Mesothelial cell of epicardium (in vitro differentiated cells): ENCODE data around the gene RGL3. TPM values are rescaled to one million over a fixed set of nuclear protein-coding genes. Genes with fewer than 3 reads are reported as not detected.
"Not testable (repeated sequence)": the region's sequence is repeated elsewhere in the genome, so short reads cannot be mapped to it uniquely, and the experiment has no call there.

Source experiments
- DNase-seq, 2 experiments: peaks; one replicate each; pipeline ENCODE4 v3.0.0; 2021; ENCODE audit warnings: low spot score in 2 of 2; ENCODE audit not compliant: unreplicated experiment in 2 of 2
- H3K27ac Mint-ChIP-seq: 2 replicates; pipeline ENCODE4 v1.8.0; 2021; ENCODE audit warnings: mixed read lengths
- H3K27me3 Mint-ChIP-seq: 2 replicates; pipeline ENCODE4 v1.8.0; 2021; ENCODE audit warnings: low read depth, mixed read lengths
- H3K36me3 Mint-ChIP-seq: 2 replicates; pipeline ENCODE4 v1.8.0; 2021; ENCODE audit warnings: mixed read lengths
- H3K4me1 Mint-ChIP-seq: 2 replicates; pipeline ENCODE4 v1.8.0; 2021; ENCODE audit warnings: mixed read lengths
- H3K4me3 Mint-ChIP-seq: 2 replicates; pipeline ENCODE4 v1.8.0; 2021; ENCODE audit warnings: mild to moderate bottlenecking, moderate library complexity, mixed read lengths
- H3K9me3 Mint-ChIP-seq: 2 replicates; pipeline ENCODE4 v1.8.0; 2021; ENCODE audit warnings: mixed read lengths
- total RNA-seq: library from RNA; stranded (reverse); gene quantifications from 3 replicates; pipeline ENCODE4 v1.2.1, GENCODE V29; 2021
- TF ChIP-seq, protein P1 (sequence below): fragments of 200-600 bp; sonication (generic); IDR thresholded peaks from one replicate; pipeline ENCODE4 v1.5.0; 2021; ENCODE audit warnings: antibody characterized with exemption; ENCODE audit not compliant: unreplicated experiment

Gene RGL3
- total RNA-seq, 1 donor from 2014 or later, result 80.8 TPM

DNA sequence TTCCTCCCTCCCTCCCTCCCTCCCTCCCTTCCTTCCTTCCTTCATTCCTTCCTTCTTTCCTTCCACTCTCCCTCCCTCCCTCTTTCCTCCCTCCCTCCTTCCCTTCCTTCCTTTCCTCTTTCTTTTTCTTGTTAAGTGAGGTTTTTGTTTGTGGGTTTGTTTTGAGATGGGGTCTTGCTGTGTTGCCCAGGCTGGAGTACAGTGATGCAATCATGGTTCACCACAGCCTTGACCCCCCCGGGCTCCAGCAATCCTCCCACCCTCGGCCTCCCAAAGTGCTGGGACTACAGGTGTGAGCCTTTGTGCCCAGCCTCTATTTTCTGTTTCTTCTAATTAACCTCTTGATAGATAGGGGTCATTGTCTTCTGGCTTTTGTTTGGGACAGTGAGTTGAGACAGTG, 42.3 kb upstream of the RGL3 start:
- Mint-ChIP-seq H3K4me3 (no peak overlapping the region), H3K9me3 (no peaks in the 10 kb centered on the region), H3K4me1 (no peaks in the 10 kb centered on the region), H3K27me3 (peaks cover 6% of the 10 kb centered on the region), H3K27ac (no peak overlapping the region), H3K36me3 (no peaks in the 10 kb centered on the region)
- TF ChIP-seq, protein P1, sequence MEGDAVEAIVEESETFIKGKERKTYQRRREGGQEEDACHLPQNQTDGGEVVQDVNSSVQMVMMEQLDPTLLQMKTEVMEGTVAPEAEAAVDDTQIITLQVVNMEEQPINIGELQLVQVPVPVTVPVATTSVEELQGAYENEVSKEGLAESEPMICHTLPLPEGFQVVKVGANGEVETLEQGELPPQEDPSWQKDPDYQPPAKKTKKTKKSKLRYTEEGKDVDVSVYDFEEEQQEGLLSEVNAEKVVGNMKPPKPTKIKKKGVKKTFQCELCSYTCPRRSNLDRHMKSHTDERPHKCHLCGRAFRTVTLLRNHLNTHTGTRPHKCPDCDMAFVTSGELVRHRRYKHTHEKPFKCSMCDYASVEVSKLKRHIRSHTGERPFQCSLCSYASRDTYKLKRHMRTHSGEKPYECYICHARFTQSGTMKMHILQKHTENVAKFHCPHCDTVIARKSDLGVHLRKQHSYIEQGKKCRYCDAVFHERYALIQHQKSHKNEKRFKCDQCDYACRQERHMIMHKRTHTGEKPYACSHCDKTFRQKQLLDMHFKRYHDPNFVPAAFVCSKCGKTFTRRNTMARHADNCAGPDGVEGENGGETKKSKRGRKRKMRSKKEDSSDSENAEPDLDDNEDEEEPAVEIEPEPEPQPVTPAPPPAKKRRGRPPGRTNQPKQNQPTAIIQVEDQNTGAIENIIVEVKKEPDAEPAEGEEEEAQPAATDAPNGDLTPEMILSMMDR, result no peak
- DNase-seq, result no peak

DNA sequence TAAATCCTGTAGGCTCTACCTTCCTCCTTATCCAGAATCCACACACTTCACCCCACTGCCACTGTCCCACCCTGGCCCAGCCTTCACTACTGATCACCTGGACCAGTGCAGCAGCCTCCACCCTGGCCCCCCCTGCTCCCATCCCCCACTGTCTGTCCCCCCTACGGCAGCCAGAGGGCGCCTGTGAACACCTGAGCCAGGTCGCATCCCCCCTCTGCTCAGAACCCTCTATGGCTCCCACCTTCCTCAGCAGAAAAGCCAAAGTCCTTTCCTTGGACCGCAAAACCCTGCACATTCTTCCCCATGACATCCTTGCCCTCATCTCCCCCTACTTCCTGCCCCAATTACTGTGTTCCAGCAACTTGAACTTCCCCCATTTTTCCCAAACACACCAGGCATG, 41.1 kb upstream of the RGL3 start:
- no peaks in the 10 kb centered on the region for H3K4me1 Mint-ChIP-seq

DNA sequence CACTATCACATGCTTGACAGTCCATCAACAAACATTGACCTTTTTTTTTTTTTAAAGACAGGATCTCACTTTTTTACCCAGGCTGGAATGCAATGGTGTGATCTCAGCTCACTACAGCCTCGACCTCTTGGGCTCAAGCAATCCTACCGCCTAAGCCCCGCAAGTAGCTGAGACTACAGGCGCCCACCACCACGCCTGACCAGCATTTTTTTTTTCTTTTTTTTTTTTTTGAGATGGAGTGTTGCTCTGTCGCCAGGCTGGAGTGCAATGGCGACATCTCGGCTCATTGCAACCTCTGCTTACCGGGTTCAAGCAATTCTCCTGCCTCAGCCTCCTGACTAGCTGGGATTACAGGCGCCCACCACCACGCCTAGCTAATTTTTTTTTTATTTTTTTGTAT, 39.8 kb upstream of the RGL3 start:
- H3K4me1 Mint-ChIP-seq, H3K27me3 Mint-ChIP-seq, H3K4me3 Mint-ChIP-seq, H3K9me3 Mint-ChIP-seq, DNase-seq, H3K27ac Mint-ChIP-seq, H3K36me3 Mint-ChIP-seq: not testable (repeated sequence)

More for the DNA sequence above, 41.1 kb upstream of the RGL3 start:
- Mint-ChIP-seq H3K9me3 (no peaks in the 10 kb centered on the region), H3K27ac (no peak overlapping the region), H3K4me3 (no peak overlapping the region), H3K36me3 (no peaks in the 10 kb centered on the region), H3K27me3 (peaks cover 6% of the 10 kb centered on the region)
- TF ChIP-seq, protein P1, result no peak
- no peak for DNase-seq

DNA sequence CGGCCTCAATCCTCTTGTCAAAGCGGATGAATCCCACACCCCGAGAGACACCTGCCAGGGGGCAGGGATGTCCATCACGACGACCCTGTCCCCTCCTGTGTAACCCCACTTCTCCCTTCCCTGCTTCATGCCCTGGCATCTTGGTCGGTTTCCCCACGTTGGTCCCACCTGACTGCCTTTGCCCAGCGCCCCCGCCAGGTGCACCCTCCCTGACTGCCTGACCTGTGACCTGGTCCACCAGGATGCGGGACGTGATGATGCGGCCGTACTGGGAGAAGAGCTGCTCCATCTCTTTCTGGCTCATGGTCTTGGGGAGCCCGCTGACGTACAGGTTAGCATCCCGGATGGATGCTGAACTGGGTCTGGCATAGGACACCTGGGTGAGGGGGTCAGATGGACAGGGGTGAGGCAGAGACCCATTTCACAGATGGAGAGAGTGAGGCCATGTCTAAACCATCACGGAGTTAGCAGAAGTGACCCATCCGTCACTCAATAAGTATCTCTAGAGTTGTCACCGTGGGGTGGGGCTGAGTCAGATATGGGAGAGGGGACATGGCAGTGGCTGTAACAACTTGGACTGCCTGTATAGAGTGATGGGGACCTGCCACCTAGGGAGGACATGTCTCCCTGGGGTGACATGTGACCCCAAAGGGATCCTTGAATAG, 39.3 kb upstream of the RGL3 start:
- Mint-ChIP-seq H3K27ac (no peak overlapping the region), H3K9me3 (no peaks in the 10 kb centered on the region), H3K27me3 (peaks cover 6% of the 10 kb centered on the region), H3K4me3 (no peak overlapping the region), H3K4me1 (peaks cover 1% of the 10 kb centered on the region), H3K36me3 (no peaks in the 10 kb centered on the region)
- no peak for DNase-seq
- TF ChIP-seq, protein P1, result no peak

DNA sequence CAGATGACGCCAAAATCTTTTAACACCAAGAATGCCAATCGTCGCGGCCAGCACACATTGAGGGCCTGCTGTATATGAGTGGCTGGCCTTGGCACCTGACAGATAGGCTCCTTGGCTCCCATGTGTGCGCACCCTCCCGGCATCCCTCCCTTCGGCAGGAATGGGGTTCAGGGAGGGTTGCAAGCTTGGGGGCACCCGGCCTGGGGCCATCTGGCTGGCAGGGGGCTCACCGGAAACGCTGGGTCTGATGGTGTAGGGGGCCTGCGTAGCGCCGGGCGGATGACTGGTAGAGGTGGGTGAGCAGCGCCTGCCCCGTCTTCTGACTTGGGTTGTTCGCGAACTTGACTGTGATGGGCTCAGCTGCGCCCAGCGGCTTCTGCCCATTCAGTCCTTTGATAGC, 38.7 kb upstream of the RGL3 start:
- Mint-ChIP-seq H3K4me1 (peaks cover 3% of the 10 kb centered on the region), H3K36me3 (no peaks in the 10 kb centered on the region), H3K9me3 (no peaks in the 10 kb centered on the region), H3K4me3 (no peak overlapping the region), H3K27ac (no peak overlapping the region), H3K27me3 (peaks cover 6% of the 10 kb centered on the region)
- TF ChIP-seq, protein P1, result no peak
- DNase-seq, result no peak

DNA sequence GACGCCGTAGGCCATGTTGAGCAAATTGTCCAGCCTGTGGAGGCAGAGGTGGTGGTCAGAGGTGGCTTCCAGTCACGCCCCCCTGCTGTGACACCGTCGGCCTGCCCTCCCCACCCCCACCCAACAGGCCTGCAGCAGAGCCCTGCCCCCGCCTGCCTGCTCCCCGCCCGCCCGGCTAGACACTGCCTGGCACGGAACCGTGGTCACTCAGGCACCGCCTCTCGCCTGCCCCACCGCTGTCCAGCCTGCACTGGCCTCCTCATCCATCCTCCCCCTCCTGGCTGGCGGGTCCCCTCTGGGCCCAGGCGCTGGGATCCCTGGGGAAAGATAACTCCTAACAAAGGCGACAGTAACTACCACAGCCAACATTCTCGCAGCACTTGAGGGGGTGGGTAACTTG, 38.0 kb upstream of the RGL3 start:
- Mint-ChIP-seq H3K36me3 (no peaks in the 10 kb centered on the region), H3K9me3 (no peaks in the 10 kb centered on the region), H3K27ac (no peak overlapping the region), H3K4me1 (peaks cover 7% of the 10 kb centered on the region), H3K27me3 (peaks cover 6% of the 10 kb centered on the region), H3K4me3 (no peak overlapping the region)
- DNase-seq, result no peak
- TF ChIP-seq, protein P1, result no peak
